Stimulated activated CD8-positive, alpha-beta memory T cell treated with anti-CD3 and anti-CD28 coated beads, Interleukin-4, amount 100 ng/mL, for 1 hour (primary cell): Measurements from ENCODE around the gene UNC5C.

ENCODE experiments used
- DNase-seq, 2 donors: peaks; one replicate each; pipeline ENCODE4 v3.0.0-alpha.2; 2020; ENCODE audit warnings: low read depth in 2 of 2, low spot score in 1 of 2

The UNC5C gene

GRCh38 chr4:95466791-95467190 lies 82.0 kb downstream of the UNC5C start:
- DNase-seq = no peak

- DNase-seq = no peak
These were observed 83.8 kb downstream of the UNC5C start for GRCh38 chr4:95465010-95465409.

DNA sequence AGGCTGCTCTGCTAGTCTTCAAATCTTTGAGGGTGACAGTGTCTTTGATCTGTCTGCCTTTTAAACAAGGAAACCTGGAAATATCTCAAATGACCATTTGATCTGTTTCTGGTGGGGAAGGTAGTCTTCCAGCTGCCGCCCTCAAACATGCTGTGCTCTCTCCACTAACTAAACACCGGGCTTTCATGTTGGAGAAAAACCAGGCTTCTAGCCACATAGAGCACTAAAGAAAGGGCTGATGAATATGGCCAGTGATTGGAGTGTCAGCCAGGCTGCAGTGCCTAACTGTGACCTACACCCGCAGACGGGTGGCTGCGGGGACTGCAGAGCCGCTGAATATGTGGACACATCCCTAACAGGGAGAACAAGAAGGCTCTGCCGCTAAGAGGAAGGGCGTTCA lies 85.9 kb downstream of the UNC5C start:
- no peak for DNase-seq

- no peak for DNase-seq
These were observed 91.4 kb downstream of the UNC5C start for GRCh38 chr4:95457353-95457752.

- no peak for DNase-seq
These were observed 98.5 kb downstream of the UNC5C start for GRCh38 chr4:95450294-95450693.

DNA sequence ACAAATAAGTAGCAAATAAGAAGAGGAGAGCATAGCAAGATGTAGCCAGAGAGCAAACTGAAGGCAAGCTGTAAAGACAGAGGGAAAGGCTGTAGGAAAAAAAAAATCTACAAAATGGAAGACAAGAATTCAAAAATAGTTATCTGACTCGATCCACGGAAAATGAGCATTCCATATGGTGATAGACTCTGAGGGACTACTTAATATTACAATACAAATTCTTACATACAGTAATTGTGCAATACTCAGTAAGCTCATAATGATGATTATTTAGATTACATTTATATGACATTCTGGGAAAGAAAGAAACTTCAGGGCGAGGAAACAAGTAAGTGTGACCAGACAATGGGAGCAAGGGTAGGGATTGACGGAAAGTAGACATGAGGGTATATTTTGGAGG lies 102.6 kb downstream of the UNC5C start:
- no peak for DNase-seq

- DNase-seq = no peak
These were observed 103.5 kb downstream of the UNC5C start for GRCh38 chr4:95445251-95445650.

GRCh38 chr4:95444812-95445211 lies 104.0 kb downstream of the UNC5C start:
- no peak for DNase-seq

- DNase-seq = no peak
These were observed 108.9 kb downstream of the UNC5C start for GRCh38 chr4:95439896-95440295.

DNA sequence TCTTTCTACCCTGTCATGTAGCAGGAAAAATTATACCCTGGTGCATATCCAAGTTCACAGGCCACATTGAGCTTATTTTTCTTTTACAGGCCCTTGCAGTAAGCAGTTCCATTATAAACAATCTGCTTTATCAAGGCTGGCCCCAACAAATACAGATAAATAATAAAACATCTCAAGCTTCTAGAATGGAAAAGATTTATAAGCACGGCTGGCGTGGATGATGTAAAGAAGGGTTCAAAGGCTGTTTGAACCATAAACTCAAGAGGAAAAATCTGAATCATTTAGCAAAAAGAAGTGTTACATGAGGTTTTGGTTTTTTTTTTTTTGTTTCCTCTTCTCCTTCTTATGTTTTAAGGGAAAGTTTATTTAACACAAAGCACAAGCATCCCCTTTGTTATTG lies 109.7 kb downstream of the UNC5C start:
- DNase-seq = no peak

GRCh38 chr4:95432466-95432865 lies 116.3 kb downstream of the UNC5C start:
- no peak for DNase-seq

DNA sequence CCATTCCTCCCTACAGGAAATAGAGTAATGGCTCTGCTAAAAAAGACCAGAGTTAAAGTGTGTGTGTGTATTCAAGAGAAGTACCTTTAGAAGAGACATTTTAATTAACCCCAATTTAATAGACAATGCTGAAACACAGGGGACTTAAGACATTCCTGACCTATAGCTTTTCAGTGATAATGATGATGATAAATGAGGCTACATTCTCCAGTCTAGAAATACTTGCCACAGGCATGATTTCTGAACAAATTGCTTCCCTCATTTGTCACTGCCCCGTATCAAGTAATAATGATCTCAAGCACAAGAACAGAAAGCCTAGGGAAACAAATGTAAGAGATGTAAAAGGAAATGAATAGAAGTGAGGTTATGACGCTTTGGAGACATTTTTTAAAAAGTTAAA lies 117.1 kb downstream of the UNC5C start:
- DNase-seq = no peak

DNA sequence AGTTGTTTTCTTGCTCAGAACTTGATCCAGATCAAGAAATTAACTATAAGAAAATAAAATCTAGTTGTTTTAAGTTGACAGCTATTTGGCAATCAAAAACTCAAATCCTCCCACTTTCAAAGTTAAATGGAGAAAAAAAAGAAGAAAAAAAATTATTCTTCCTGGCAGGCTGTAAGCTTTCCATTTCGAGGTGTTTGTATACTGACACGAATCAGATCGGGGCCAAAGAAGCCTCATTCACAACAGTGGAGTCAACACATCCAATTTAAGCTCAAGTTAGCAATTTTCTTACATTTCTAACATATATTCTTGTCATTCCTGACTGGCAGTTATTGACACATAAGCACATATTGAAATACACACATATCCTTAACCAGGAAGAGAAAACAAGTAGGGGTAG lies 119.4 kb downstream of the UNC5C start:
- DNase-seq = no peak

DNA sequence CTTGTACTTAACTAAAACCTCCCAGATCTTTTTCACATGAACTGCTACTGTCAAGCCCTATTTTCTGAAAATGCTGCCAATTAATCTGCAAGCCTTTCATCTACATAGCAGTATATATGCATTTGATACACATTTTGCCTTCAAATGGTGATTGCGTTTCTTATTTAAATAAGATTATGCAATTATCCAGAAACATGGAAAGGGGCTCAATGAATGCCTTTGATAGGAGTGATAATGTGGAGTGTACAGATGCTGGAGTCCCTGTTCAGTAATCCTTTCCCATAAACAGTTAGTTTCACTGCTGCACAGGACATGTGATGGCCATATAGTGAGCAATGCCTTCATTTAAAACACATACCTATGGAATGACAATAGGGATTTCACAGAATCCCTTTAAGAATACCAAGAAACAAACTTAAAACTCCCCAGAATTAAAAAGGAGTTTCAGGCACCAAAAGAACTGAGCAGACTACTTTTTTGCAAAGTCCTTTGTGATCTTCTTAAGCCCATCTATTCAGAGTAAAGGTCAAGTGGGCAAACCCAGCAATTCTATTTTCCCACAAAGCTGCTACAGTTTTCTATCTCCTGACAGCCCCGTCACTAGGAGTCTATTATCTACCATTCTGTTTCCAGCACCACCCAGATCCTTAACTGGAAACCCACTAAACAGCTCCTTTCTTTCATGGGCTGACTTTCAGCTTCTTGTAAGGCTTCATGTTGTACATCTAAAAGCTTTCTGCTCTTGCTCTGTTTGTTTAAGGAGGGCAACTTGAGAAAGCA lies 120.3 kb downstream of the UNC5C start:
- DNase-seq = no peak

DNA sequence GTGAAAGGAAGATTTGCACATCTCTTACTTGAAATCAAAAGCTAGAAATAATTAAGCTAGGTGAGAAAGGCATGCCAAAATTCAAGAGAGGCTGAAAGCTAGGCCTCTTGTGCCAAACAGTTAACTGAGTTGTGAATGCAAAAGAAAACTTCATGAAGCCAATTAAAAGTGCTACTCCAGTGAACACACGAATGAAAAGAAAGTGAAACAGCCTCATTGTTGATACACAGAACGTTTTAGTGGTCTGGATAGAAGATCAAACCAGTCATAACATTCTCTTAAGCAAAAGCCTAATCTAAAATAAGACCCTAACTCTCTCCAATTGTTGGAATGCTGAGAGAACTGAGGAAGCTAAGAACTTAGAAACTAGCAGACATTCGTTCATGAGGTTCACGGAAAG lies 122.3 kb downstream of the UNC5C start:
- no peak for DNase-seq

DNA sequence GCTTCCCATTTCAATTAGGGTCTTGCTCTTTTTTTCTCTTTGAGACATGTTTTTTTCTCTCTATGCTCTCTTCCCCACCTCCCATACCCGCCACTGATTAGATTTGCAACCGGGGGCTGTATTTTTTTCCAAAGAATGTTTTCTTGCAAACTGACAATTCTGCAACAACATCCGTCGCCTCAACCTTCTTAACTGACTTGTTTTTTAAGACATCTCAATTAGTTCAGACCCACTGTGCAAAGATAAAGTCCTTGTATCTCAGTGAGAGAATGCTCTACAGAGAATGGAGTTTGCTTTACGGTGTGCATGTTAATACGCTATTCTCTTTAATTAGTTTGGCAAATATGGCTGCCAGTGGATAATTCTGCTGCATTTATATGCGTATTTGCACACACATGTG lies 126.3 kb downstream of the UNC5C start:
- no peak for DNase-seq

DNA sequence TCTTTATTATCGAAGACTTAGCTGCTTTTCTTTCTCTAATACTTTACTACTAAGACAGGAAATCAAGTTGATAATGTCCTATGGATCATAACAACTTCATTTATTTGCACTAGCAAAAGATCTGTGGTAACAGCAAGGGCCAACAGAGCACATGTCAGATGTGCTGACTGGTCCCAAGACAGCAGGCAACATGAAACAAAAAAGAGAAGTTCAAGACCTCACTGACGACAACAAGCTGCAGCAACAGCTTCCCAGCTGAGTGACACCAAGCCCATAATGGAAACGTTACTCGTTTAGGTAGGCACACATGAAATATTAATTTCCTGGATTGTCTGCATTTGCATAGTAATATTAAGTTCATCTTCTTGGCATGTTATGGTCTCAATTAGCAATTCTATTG lies 126.9 kb downstream of the UNC5C start:
- no peak for DNase-seq

DNA sequence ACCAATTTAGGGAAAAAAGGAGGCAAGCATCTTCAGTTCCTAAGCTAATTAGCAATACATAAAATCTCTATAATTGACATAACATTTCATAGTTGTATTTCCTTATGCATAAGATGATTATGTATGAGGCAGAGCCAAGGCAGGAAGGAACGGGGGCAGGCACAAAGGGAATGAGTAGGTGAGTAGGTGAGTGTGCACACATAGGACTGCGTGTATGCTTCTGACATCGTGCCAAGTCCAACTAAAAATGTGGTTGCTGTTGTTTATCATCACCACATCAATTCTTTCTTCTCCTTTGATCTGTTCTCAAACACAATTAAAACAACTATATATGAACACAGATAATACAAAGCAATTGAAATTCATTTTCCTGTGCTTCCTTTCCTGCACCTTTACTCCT lies 131.2 kb downstream of the UNC5C start:
- no peak for DNase-seq

GRCh38 chr4:95415346-95415771 lies 133.4 kb downstream of the UNC5C start:
- no peak for DNase-seq

DNA sequence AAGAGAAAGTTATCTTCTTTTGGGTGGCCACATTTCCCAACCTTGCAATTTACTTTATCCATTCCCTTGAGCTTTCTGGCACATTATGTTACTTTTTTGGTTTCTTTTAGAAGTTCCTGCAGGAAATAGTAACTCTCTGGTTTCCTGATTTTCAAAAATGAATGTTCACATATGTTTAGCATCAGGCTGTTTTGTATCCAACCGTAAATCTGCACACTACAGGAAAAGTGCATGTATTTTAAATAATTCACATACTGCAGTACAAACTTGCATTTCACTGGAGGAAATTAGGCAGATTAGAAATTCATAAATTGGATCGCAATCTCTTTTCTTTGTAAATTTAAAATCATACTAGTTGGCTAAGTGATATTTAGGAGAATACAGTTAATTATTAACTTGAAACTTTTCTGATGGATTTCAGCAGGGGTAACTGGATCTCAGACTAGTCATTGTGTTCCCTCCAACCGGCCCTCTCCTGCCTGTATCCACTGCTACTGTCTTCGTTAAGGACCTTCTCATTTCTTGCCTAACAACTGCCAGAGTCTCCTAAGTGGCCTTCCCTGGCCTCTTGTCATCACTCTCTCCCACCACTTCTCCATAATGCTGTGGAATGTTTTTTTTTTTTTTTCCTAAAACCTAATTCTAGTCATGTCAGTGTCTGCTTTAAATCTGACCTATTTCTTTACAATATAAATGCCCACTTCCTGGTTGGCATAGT lies 137.2 kb downstream of the UNC5C start:
- DNase-seq = no peak

- DNase-seq = no peak
These were observed 138.3 kb downstream of the UNC5C start for GRCh38 chr4:95410387-95410977.

- DNase-seq = no peak
These were observed 139.0 kb downstream of the UNC5C start for GRCh38 chr4:95409750-95410149.
